Keratinocyte (primary cell): ENCODE results near the gene AOAH. TPM values are rescaled to one million over a fixed set of nuclear protein-coding genes. Genes with fewer than 3 reads are reported as not detected.

Experiments used
- DNase-seq: peaks from one replicate; pipeline ENCODE4 v3.0.0-alpha.2; 2011; ENCODE audit warnings: low read depth, missing footprints, low spot score
- FAIRE-seq: peaks from 2 replicates; lab custom pipeline; 2011; peaks lifted over from hg19 to GRCh38; lab: Jason Lieb, UNC
- H2AFZ ChIP-seq: 2 replicates; pipeline ENCODE4 v1.6.0; 2012; ENCODE audit warnings: low read length, control low read depth, inconsistent platforms; ENCODE audit not compliant: control insufficient read depth
- H3K27ac ChIP-seq: 2 replicates; pipeline ENCODE4 v1.5.1; 2011; ENCODE audit warnings: low read length; ENCODE audit not compliant: control insufficient read depth, insufficient read depth
- H3K27me3 ChIP-seq: 3 replicates; pipeline ENCODE4 v1.6.0; 2011; ENCODE audit warnings: low read length; ENCODE audit not compliant: control insufficient read depth, insufficient read depth; ENCODE audit errors: extremely low read depth
- H3K36me3 ChIP-seq, 2 experiments: 2 replicates in 1 of 2; 3 replicates in 1 of 2; pipeline ENCODE4 v1.5.1; 2011; ENCODE audit warnings: low read length in 2 of 2, mild to moderate bottlenecking in 1 of 2; ENCODE audit not compliant: control insufficient read depth in 2 of 2, insufficient read depth in 2 of 2; ENCODE audit errors: extremely low read depth in 1 of 2
- H3K4me1 ChIP-seq: 3 replicates; pipeline ENCODE4 v1.5.1; 2011; ENCODE audit warnings: low read length; ENCODE audit not compliant: control insufficient read depth, insufficient read depth; ENCODE audit errors: extremely low read depth
- H3K4me2 ChIP-seq: 3 replicates; pipeline ENCODE4 v1.6.0; 2011; ENCODE audit warnings: low read depth, low read length; ENCODE audit not compliant: control insufficient read depth, insufficient read depth; ENCODE audit errors: extremely low read depth
- H3K4me3 ChIP-seq, 3 experiments: fragments of 200-600 bp in 1 of 3; sonication (generic) in 1 of 3; 2 replicates in 2 of 3; 3 replicates in 1 of 3; pipeline ENCODE4 v1.5.1; 2011 to 2016; ENCODE audit warnings: low read length in 3 of 3, mild to moderate bottlenecking in 3 of 3, control low read depth in 2 of 3, inconsistent platforms in 1 of 3, low read depth in 1 of 3, mixed read lengths in 1 of 3, mixed run types in 1 of 3, moderate library complexity in 1 of 3; ENCODE audit not compliant: control insufficient read depth in 2 of 3, insufficient read depth in 2 of 3; ENCODE audit errors: extremely low read depth in 1 of 3
- H3K79me2 ChIP-seq: 2 replicates; pipeline ENCODE4 v1.6.0; 2012; ENCODE audit warnings: low read length; ENCODE audit not compliant: control insufficient read depth, insufficient read depth
- H3K9ac ChIP-seq: 3 replicates; pipeline ENCODE4 v1.6.0; 2011; ENCODE audit warnings: low read length; ENCODE audit not compliant: control insufficient read depth, insufficient read depth; ENCODE audit errors: extremely low read depth
- H3K9me1 ChIP-seq: 3 replicates; pipeline ENCODE4 v1.6.0; 2011; ENCODE audit warnings: low read length; ENCODE audit not compliant: control insufficient read depth, insufficient read depth; ENCODE audit errors: extremely low read depth
- H3K9me3 ChIP-seq: 2 replicates; pipeline ENCODE4 v1.5.1; 2012; ENCODE audit warnings: low read depth, low read length; ENCODE audit not compliant: control insufficient read depth
- H4K20me1 ChIP-seq: 3 replicates; pipeline ENCODE4 v1.6.0; 2011; ENCODE audit warnings: low read length; ENCODE audit not compliant: control insufficient read depth, insufficient read depth; ENCODE audit errors: extremely low read depth
- CTCF ChIP-seq, 3 experiments: IDR thresholded peaks in 1 of 3; conservative IDR thresholded peaks in 1 of 3; optimal IDR thresholded peaks in 1 of 3; 2 replicates in 2 of 3; 3 replicates in 1 of 3; pipeline versions ENCODE3 to v1.5.1; 2011; ENCODE audit warnings: low read length in 3 of 3, mild to moderate bottlenecking in 3 of 3, moderate library complexity in 2 of 3, control low read depth in 1 of 3, inconsistent platforms in 1 of 3; ENCODE audit not compliant: insufficient read depth in 2 of 3; ENCODE audit errors: extremely low read depth in 1 of 3
- EZH2 ChIP-seq: IDR thresholded peaks from one replicate; pipeline ENCODE4 v1.6.1; 2012; ENCODE audit warnings: inconsistent platforms, mild to moderate bottlenecking, low read length, moderate library complexity
- dilution Hi-C: fragments of 300-500 bp; cut with MboI; formaldehyde crosslinking; loops from one replicate; pipeline ENCODE4 v1.7.0; 2020; ENCODE audit warnings: low sequenced_read_pairs; ENCODE audit not compliant: extremely low pct_ligation_motif_present
- polyA plus RNA-seq, 5 experiments: library from polyadenylated mRNA; depleted of rRNA in 3 of 5; stranded (reverse) in 3 of 5; stranded (forward) in 1 of 5; unstranded in 1 of 5; fragments of >200 nt; gene quantifications; 1 replicate in 1 of 5; 2 replicates in 3 of 5; 3 replicates in 1 of 5; pipeline versions ENCODE4 v1.2.1 to v1.2.3, GENCODE V29; 2011 to 2012; ENCODE audit warnings: missing spikeins in 2 of 5, low read depth in 1 of 5, low replicate concordance in 1 of 5

AOAH gene
- polyA plus RNA-seq, 1 donor (not counting 4 experiments of a cell fraction or from before 2014, with no cell fraction given), result 0.43 TPM

DNA sequence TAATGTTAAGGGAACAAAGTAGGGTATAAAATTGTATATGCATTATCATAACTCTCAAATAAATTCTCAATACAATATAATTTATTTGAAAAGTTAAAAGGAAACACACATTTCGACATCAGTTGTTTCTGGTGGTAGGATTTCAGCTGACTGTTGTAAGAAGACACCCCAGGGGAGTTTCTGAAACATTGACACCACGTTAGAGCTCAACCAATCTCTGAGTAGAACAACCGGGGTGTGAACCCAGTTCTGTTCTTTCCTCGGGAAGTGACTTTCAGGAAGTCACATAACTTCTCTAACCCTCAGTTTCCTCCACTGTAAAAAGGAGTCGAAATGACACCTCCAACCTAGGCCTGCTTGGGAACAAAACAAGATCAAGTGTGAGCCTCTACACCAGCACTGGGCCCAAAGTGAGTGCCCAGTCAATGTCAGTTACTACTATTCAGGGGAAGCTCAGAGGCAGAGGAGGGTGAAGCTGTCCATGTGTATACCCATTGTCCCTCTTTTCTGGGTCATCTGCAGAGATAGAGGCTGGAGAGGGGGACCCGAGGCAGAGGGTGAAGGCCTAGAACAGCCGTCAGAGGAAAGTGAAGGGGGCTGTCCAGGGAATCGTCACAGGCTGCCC lies 67.1 kb downstream of the AOAH start:
- DNase-seq, result no peak
- Histone ChIP-seq H3K27me3 (no peaks in the 10 kb centered on the region), H3K9me3 (no peaks in the 10 kb centered on the region), H4K20me1 (no peaks in the 10 kb centered on the region), H3K4me1 (peaks cover 16% of the 10 kb centered on the region), H3K9me1 (no peaks in the 10 kb centered on the region), H3K4me2 (no peak overlapping the region), H3K4me3 (no peak overlapping the region), H3K27ac (no peak overlapping the region), H3K9ac (no peak overlapping the region), H3K79me2 (no peaks in the 10 kb centered on the region), H3K36me3 (no peaks in the 10 kb centered on the region), H2AFZ (no peak overlapping the region)
- dilution Hi-C loops, result loop anchor here (25.0 kb wide), 1 partner anchor 170 kb away; no protein-coding TSS in a partner anchor
- no peak for TF ChIP-seq CTCF (optimal IDR thresholded peaks at IDR 0.05 in 1 of 3, IDR thresholded peaks at IDR 0.05 in 1 of 3, conservative IDR thresholded peaks at IDR 0.05 in 1 of 3; ENCODE audit: extremely low read depth in 1 of 3, insufficient read depth in 2 of 3, low read length in 3 of 3)
- TF ChIP-seq EZH2, result no peak
- FAIRE-seq, result no peak

DNA sequence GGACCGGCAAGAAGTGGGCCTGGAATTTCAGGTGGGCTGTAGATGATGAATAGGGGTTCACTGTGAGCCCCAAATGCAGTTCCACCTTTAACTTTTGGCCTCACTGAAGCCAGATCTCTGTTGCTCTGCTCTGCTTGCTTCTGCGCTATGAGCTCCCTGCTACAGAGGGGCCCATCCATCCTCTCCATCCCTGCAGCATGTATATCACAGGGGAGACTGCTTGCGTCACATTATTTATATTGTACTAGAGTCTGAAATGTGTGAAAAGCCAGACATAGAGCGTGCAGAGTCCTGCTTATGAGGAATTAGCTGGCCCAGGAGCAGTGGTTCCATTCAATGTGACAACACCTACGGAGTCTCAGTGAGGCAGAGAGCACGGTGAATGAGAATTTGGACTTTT lies 69.9 kb downstream of the AOAH start:
- DNase-seq (no peak), FAIRE-seq (peak; percentile 58)
- Histone ChIP-seq H3K9me3 (no peaks in the 10 kb centered on the region), H3K9me1 (no peaks in the 10 kb centered on the region), H3K4me2 (no peak overlapping the region), H3K36me3 (no peaks in the 10 kb centered on the region), H4K20me1 (no peaks in the 10 kb centered on the region), H3K27me3 (no peaks in the 10 kb centered on the region), H2AFZ (no peak overlapping the region), H3K4me3 (no peak overlapping the region), H3K4me1 (peaks cover 21% of the 10 kb centered on the region), H3K79me2 (no peaks in the 10 kb centered on the region), H3K9ac (no peak overlapping the region), H3K27ac (no peak overlapping the region)
- dilution Hi-C loops, result loop anchor here (25.0 kb wide), 1 partner anchor 167 kb away; no protein-coding TSS in a partner anchor
- TF ChIP-seq EZH2, result no peak
